IPS-15b (cell line): ENCODE data around the gene MYL7.

ENCODE experiments used
- H3K27me3 ChIP-seq: one replicate; pipeline ENCODE4 v1.6.1; 2013; ENCODE audit warnings: low read length; ENCODE audit not compliant: control insufficient read depth, insufficient read depth
- H3K36me3 ChIP-seq: one replicate; pipeline ENCODE4 v1.6.1; 2013; ENCODE audit warnings: low read length; ENCODE audit not compliant: control insufficient read depth, insufficient read depth
- H3K4me1 ChIP-seq: one replicate; pipeline ENCODE4 v1.6.1; 2013; ENCODE audit warnings: mild to moderate bottlenecking, low read length; ENCODE audit not compliant: control insufficient read depth, insufficient read depth
- H3K4me3 ChIP-seq: one replicate; pipeline ENCODE4 v1.5.1; 2013; ENCODE audit warnings: low read depth, low read length
- H3K9ac ChIP-seq: one replicate; pipeline ENCODE4 v1.6.1; 2013; ENCODE audit warnings: low read depth, mild to moderate bottlenecking, low read length
- H3K9me3 ChIP-seq: one replicate; pipeline ENCODE4 v1.6.1; 2013; ENCODE audit warnings: mild to moderate bottlenecking, low read length; ENCODE audit not compliant: control insufficient read depth, insufficient read depth

Gene MYL7

DNA sequence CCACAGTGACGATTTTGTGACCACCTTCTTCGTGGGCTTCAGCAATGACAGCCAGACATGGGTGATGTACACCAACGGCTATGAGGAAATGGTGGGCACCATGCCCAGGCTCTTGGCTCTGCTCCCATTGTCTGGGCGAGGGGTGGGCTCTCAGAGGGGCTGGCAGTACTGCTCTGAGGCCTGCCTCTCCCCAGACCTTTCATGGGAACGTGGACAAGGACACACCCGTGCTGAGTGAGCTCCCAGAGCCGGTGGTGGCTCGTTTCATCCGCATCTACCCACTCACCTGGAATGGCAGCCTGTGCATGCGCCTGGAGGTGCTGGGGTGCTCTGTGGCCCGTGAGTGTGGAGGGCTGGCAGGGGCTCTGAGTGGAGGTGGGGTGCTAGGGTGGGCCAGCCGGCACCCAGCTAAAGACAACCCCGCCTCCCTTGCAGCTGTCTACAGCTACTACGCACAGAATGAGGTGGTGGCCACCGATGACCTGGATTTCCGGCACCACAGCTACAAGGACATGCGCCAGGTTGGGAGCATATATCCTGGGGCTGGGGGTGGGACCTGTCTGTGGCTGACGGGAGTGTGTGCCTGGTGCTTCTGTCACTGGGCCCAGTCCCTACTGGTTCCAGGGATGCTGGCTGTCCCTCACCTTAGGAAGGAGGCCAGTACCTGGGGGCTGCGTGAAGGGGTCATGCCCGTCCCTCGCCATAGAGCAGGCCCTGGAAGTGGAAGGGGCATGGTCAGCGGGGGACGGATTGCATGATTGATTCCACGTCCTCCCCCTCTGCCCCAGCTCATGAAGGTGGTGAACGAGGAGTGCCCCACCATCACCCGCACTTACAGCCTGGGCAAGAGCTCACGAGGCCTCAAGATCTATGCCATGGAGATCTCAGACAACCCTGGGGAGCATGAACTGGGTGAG lies 30.2 kb downstream of the MYL7 start:
- no peaks in the 10 kb centered on the region for H3K4me1 ChIP-seq

GRCh38 chr7:44109991-44110390 lies 31.1 kb downstream of the MYL7 start:
- no peaks in the 10 kb centered on the region for H3K9me3 ChIP-seq
- peaks cover 11% of the 10 kb centered on the region for H3K27me3 ChIP-seq
- H3K4me3 ChIP-seq, result no peak overlapping the region
- peaks cover 26% of the 10 kb centered on the region for H3K36me3 ChIP-seq
- H3K9ac ChIP-seq, result no peak overlapping the region
- H3K4me1 ChIP-seq, result no peaks in the 10 kb centered on the region

More for the DNA sequence above, 30.2 kb downstream of the MYL7 start:
- no peak overlapping the region for H3K4me3 ChIP-seq
- peaks cover 1% of the 10 kb centered on the region for H3K27me3 ChIP-seq
- no peaks in the 10 kb centered on the region for H3K9me3 ChIP-seq
- H3K9ac ChIP-seq, result no peak overlapping the region
- peaks cover 35% of the 10 kb centered on the region for H3K36me3 ChIP-seq

- Histone ChIP-seq H3K36me3 (peaks cover 16% of the 10 kb centered on the region), H3K9me3 (no peaks in the 10 kb centered on the region), H3K27me3 (peaks cover 13% of the 10 kb centered on the region), H3K4me1 (no peaks in the 10 kb centered on the region), H3K4me3 (no peak overlapping the region), H3K9ac (no peak overlapping the region)
Observed at GRCh38 chr7:44108768-44109750, 32.1 kb downstream of the MYL7 start.

DNA sequence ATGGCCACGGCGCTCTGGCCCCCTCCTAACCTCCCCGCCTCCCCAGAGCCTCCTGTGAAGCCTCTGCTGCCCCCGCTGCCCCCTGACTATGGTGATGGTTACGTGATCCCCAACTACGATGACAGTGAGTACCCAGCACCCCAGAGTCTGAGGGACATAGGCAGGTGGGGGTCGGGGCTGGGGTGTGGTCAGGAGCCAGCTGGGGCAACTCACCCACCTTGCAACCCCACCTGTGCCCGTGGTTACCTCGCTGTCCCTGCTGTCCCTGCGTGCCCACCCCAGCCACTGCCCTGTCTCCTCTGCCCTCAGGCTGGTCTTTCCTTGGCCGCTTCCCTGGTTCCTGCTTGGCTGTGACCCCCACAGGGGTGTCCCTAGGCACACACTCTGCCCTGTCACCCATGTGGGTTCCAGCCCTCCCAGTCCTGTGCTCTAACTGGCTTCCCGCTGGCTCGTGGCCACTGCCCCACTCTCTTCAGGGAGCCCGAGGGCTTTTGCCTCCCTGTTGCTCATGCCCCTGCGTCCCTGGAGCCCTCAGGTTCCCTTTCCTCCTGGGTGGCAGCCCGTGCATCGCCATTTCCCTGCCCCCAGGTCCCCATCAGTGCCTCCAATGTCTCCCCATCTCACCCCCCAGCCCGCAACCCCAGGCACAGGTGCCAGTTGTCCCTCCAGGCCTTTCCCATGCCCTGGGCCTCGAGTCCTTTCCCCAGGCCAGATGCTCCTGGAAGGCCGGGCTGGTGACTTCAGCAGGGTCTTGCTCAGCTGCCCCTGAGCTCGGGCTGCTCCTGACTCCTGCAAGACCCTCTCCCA lies 33.0 kb downstream of the MYL7 start:
- Histone ChIP-seq H3K27me3 (peaks cover 15% of the 10 kb centered on the region), H3K9ac (no peak overlapping the region), H3K36me3 (peaks cover 15% of the 10 kb centered on the region), H3K4me3 (no peak overlapping the region), H3K4me1 (no peaks in the 10 kb centered on the region), H3K9me3 (no peaks in the 10 kb centered on the region)

DNA sequence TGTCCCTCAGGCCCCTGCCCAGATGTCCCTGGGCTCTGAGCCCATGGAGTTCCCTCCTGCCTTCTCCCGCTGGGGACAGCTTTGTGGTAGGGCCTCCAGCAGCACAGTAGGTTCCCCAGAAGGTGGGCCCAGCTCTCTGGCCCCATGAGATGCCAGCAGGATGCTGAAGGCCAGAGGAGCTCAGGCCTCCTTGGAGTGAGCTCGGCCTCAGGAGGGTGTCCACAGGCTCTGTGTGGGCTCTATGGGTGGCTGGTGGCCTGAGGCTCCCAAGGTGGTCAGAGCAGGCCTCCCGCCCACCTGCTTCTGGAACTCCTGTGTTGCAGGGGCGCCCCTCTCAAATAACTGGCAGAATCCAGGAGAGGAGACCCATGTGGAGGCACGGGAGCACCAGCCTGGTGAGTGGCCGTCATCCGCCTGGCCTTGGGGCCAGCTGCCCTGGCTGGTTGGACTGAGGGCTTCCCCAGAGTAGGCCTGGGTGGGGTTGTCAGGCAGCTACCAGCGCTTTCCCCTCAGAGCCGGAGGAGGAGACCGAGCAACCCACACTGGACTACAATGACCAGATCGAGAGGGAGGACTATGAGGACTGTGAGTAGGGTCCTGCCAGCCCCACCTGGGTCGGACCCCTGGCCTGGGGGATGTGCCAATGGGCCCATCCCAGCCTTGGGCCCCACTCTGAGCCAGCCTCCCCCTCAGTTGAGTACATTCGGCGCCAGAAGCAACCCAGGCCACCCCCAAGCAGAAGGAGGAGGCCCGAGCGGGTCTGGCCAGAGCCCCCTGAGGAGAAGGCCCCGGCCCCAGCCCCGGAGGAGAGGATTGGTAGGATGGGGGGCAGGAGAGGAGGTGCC lies 33.8 kb downstream of the MYL7 start:
- H3K4me1 ChIP-seq, result no peaks in the 10 kb centered on the region

GRCh38 chr7:44106311-44107065 lies 34.6 kb downstream of the MYL7 start:
- Histone ChIP-seq H3K4me3 (no peak overlapping the region), H3K27me3 (peaks cover 22% of the 10 kb centered on the region), H3K9ac (no peak overlapping the region), H3K36me3 (peaks cover 15% of the 10 kb centered on the region), H3K4me1 (no peaks in the 10 kb centered on the region), H3K9me3 (no peaks in the 10 kb centered on the region)

More for the DNA sequence above, 33.8 kb downstream of the MYL7 start:
- Histone ChIP-seq H3K27me3 (peaks cover 20% of the 10 kb centered on the region), H3K4me3 (no peak overlapping the region), H3K36me3 (peaks cover 15% of the 10 kb centered on the region), H3K9me3 (no peaks in the 10 kb centered on the region), H3K9ac (no peak overlapping the region)

GRCh38 chr7:44105832-44106231 lies 35.3 kb downstream of the MYL7 start:
- H3K36me3 ChIP-seq, result peaks cover 15% of the 10 kb centered on the region
- no peaks in the 10 kb centered on the region for H3K4me1 ChIP-seq
- H3K4me3 ChIP-seq, result peak overlapping the region; percentile 59
- H3K9me3 ChIP-seq, result no peaks in the 10 kb centered on the region
- peaks cover 22% of the 10 kb centered on the region for H3K27me3 ChIP-seq
- no peak overlapping the region for H3K9ac ChIP-seq

DNA sequence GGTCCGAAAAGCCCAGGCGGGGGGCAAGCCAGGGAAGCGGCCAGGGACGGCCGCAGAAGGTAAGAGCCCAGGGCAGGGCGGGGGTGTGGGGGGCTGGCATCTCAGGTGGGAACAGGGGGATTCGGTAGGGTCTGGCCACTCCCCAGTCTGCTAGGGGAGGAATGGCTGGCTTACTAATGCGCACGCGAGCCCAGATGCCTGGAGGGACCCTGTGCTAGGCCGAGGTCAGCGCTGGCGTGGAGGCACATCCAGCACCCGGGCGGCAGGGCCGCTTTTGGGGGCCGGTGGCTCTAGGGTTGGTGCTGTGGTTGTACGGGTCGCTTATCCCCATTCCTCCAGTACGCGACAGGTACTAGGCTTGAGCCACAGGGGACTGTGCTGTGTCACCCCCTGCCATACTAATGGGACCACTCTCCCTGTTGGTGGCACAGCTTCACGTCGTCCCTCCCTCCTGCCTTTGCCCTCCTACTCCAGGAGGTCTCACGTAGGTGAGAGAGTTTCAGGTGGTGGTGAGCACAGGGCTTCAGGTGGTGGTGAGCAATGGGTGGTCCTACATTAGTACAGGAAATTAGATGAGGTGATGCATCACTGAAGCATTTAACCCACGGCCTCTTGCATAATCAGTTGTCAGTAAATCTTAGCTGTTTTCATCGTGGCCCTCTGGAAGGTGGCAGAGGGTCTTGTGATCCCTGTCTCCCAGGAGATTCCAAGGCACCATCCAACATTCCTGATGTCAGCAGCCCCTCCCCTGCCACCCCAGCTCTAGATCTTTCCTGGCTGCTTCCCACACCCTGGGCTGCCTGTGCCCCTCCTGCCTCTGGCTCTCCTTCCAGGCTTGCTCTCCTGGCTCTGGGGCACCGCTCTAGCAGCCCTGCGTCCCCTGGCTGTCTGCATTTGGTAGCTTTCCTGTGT lies 36.0 kb downstream of the MYL7 start:
- Histone ChIP-seq H3K9me3 (no peaks in the 10 kb centered on the region), H3K4me1 (no peaks in the 10 kb centered on the region), H3K9ac (no peak overlapping the region), H3K4me3 (peak overlapping the region; percentile 59), H3K27me3 (peaks cover 22% of the 10 kb centered on the region), H3K36me3 (peaks cover 12% of the 10 kb centered on the region)

- Histone ChIP-seq H3K27me3 (peaks cover 22% of the 10 kb centered on the region), H3K4me1 (no peaks in the 10 kb centered on the region), H3K4me3 (peak within 1 kb of the TSS; percentile 59), H3K36me3 (peaks cover 9% of the 10 kb centered on the region), H3K9me3 (no peaks in the 10 kb centered on the region), H3K9ac (no peak within 1 kb of the TSS)
Observed at GRCh38 chr7:44103923-44104859, 36.9 kb downstream of the MYL7 start, which contains the start of gene AEBP1. TSS of gene AEBP1 (plus strand) at chr7:44104345. CDS start at chr7:44104666, 321 bp downstream.
